ENCODE results near the gene KCNK4.

KCNK4 gene

GRCh38 chr11:64264371-64264852, 26.7 kb upstream of the KCNK4 start:
- Histone ChIP-seq H3K36me3 (ENCODE audit: control insufficient read depth, insufficient read depth, low read length, severe bottlenecking) (peaks cover 52% of the 10 kb centered on the region), H3K27me3 (replicated peaks; ENCODE audit: control insufficient read depth, insufficient read depth, low read length) (no peaks in the 10 kb centered on the region), H3K9me3 (ENCODE audit: control insufficient read depth, low read length) (no peaks in the 10 kb centered on the region), H3K9ac (ENCODE audit: low read length) (no peak overlapping the region), H3K4me3 (ENCODE audit: low read length) (no peak overlapping the region), H3K4me1 (ENCODE audit: control insufficient read depth, insufficient read depth, low read length) (peaks cover 21% of the 10 kb centered on the region)
- no peak for DNase-seq (ENCODE audit: low read depth)

DNA sequence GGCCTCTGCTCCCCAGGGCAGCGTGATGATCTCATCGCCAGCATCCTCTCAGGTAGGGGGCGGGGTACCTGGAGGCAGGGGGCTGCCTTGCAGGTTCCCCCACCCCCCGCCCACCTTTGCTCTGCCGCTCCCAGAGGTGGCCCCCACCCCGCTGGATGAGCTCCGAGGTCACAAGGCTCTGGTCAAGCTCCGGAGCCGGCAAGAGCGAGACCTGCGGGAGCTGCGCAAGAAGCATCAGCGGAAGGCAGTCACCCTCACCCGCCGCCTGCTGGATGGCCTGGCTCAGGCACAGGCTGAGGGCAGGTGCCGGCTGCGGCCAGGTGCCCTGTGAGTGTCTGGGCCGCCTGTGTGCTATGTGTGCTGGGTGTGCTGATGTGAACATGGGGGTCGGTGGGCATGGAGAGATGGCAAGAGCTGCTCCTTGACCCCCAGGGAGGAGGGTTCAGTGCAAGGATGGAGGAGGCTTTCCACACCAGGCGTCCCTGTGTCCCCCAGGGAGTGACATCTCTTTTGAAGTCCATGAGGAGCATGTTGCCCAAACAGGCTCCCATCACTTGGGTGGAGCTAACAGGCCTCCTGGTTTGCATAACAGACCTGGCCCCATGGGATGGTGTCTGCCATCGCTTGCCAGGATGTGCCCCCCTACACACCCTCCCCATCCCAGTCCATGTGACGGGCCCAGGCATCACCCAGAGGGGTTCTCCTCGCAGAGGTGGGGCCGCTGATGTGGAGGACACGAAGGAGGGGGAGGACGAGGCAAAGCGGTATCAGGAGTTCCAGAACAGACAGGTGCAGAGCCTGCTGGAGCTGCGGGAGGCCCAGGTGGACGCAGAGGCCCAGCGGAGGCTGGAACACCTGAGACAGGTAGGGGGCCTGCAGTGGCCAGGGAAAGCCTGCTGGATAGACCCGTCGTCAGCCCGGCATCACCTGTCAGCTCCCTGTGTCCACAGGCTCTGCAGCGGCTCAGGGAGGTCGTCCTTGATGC, 25.6 kb upstream of the KCNK4 start:
- Histone ChIP-seq H3K9me3 (ENCODE audit: control insufficient read depth, low read length) (no peaks in the 10 kb centered on the region), H3K9ac (ENCODE audit: low read length) (no peak overlapping the region), H3K4me1 (ENCODE audit: control insufficient read depth, insufficient read depth, low read length) (peaks cover 21% of the 10 kb centered on the region), H3K27me3 (replicated peaks; ENCODE audit: control insufficient read depth, insufficient read depth, low read length) (no peaks in the 10 kb centered on the region), H3K4me3 (ENCODE audit: low read length) (no peak overlapping the region), H3K36me3 (ENCODE audit: control insufficient read depth, insufficient read depth, low read length, severe bottlenecking) (peaks cover 44% of the 10 kb centered on the region)
- DNase-seq (ENCODE audit: low read depth) = no peak

DNA sequence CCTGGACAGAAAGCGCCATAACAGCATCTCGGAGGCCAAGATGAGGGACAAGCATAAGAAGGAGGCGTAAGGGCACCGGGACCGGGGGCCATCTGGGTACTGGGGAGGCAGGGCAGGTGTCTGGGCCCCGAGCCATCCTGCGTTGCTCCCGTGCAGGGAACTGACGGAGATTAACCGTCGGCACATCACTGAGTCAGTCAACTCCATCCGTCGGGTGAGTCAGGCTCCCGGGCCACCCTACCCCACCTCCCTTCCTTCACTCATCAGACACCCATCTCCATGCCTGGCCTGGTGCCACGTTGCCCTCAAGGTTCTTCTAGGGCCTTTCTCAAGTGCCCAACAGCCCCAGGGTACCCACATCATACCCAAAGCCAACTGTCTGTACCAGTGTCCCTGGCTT, 24.8 kb upstream of the KCNK4 start:
- H3K4me3 ChIP-seq (ENCODE audit: low read length) = no peak overlapping the region
- peaks cover 42% of the 10 kb centered on the region for H3K36me3 ChIP-seq (ENCODE audit: control insufficient read depth, insufficient read depth, low read length, severe bottlenecking)
- H3K27me3 ChIP-seq (replicated peaks; ENCODE audit: control insufficient read depth, insufficient read depth, low read length) = no peaks in the 10 kb centered on the region
- no peaks in the 10 kb centered on the region for H3K9me3 ChIP-seq (ENCODE audit: control insufficient read depth, low read length)
- no peak for DNase-seq (ENCODE audit: low read depth)
- no peak overlapping the region for H3K9ac ChIP-seq (ENCODE audit: low read length)
- peaks cover 21% of the 10 kb centered on the region for H3K4me1 ChIP-seq (ENCODE audit: control insufficient read depth, insufficient read depth, low read length)

DNA sequence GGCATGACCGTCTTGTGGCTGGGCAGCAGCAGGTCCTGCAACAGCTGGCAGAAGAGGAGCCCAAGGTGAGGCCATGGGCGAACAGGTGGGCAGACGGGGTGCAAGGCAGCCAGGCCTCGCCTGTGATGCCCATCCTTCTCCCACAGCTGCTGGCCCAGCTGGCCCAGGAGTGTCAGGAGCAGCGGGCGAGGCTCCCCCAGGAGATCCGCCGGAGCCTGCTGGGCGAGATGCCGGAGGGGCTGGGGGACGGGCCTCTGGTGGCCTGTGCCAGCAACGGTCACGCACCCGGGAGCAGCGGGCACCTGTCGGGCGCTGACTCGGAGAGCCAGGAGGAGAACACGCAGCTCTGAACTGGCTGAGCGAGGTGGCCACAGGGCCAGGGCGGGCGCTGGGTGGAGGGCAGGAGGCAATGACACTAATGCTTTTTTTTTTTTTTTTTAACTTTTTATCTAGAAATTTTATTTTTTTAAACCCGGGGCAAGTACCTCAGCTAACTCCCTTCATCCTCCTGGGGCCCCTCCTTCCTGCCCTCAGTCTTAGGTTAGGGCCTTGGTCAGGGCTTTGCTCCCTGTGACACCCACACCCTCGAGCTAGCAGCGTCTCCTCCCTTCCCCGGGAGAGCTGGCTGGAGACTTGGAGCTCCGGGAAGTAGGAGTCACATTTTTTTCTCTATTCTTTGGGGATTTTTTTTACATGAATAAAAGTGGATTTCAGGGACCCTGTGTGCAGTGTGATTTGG, 23.7 kb upstream of the KCNK4 start:
- Histone ChIP-seq H3K9me3 (ENCODE audit: control insufficient read depth, low read length) (no peaks in the 10 kb centered on the region), H3K4me3 (ENCODE audit: low read length) (no peak overlapping the region), H3K36me3 (ENCODE audit: control insufficient read depth, insufficient read depth, low read length, severe bottlenecking) (peaks cover 32% of the 10 kb centered on the region), H3K9ac (ENCODE audit: low read length) (peak overlapping the region; percentile 99), H3K27me3 (replicated peaks; ENCODE audit: control insufficient read depth, insufficient read depth, low read length) (no peaks in the 10 kb centered on the region), H3K4me1 (ENCODE audit: control insufficient read depth, insufficient read depth, low read length) (peaks cover 29% of the 10 kb centered on the region)
- DNase-seq (ENCODE audit: low read depth) = no peak

DNA sequence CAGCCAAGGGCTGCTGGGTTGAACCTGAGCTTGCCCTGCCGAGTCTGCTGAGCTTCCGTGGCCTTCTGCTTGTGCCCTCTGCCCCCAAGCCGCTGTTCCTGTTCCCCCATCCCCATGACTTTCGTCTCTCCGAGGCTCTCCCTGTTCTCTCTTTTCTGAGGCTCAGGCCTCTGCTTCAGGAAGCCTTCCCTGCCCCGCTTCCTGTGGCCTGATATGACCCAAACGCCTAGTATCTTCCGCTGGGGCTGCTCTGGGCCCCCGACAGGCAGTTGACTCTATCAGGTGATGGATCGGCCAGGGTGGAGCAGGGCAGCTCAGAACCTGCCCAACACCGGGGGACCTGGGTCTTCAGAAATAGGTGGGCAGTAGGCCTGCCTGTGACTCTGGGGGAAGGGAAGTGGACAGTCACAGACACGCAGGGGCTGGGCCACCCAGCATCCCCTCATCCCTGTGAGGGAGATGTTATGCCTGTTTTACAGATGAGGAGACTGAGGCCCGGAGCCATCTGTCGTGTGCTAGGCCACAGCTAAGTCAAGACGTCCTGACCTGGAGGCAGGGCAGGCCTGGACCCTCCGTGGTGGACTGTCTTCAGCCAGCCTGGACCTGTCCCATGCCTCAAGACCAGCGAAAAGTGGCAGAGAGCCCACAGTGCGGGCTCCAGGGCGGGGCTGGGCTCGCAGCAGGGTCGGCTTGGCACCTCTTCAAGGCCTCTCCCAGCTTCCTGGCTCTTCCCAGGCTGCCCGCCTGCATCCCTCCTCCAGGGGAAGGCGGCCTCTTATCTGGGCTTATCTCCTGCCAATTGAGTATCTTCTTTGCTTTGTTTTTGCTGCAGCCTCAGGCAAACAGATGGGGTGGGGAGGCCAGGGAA, 22.8 kb upstream of the KCNK4 start:
- Histone ChIP-seq H3K4me1 (ENCODE audit: control insufficient read depth, insufficient read depth, low read length) (peaks cover 31% of the 10 kb centered on the region), H3K9me3 (ENCODE audit: control insufficient read depth, low read length) (no peaks in the 10 kb centered on the region), H3K9ac (ENCODE audit: low read length) (peak overlapping the region; percentile 99), H3K27me3 (replicated peaks; ENCODE audit: control insufficient read depth, insufficient read depth, low read length) (no peaks in the 10 kb centered on the region), H3K4me3 (ENCODE audit: low read length) (peak overlapping the region; percentile 89), H3K36me3 (ENCODE audit: control insufficient read depth, insufficient read depth, low read length, severe bottlenecking) (peaks cover 23% of the 10 kb centered on the region)
- peak; percentile 39 for DNase-seq (ENCODE audit: low read depth)

DNA sequence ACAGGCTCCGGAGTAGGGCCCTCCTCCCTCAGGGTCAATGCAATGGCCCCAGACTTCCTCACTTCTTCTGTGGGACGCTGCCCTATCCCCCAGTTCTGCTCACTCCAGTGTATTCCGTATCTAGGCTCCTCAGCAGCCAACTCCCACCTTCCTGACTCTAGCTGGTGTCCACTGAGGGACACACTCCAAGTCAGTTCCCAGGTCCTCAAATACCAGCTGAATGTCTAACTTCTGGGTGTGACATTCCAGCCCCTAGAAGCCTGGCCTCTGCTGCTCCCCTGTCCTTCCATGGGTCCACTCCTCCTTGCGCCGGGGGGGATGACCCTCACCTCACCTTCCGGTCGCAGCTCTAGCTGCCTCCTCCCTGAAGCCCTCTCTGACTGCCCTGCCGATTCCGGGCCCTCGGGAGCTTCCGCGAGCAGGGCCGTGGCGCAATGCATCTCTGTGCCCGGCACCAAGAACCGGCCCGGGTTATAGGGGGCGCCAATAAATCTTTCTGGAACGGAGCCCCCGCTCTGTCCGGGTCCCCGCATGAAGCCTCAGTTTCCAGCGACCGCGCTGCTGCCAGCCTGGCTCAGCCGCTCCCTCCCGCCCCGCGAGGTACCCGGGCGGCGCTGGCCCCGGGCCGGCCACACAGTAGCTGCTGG, 22.1 kb upstream of the KCNK4 start:
- peaks cover 31% of the 10 kb centered on the region for H3K4me1 ChIP-seq (ENCODE audit: control insufficient read depth, insufficient read depth, low read length)
- H3K9me3 ChIP-seq (ENCODE audit: control insufficient read depth, low read length) = no peaks in the 10 kb centered on the region
- peak overlapping the region; percentile 89 for H3K4me3 ChIP-seq (ENCODE audit: low read length)
- peak; percentile 73 for DNase-seq (ENCODE audit: low read depth)
- H3K27me3 ChIP-seq (replicated peaks; ENCODE audit: control insufficient read depth, insufficient read depth, low read length) = no peaks in the 10 kb centered on the region
- peaks cover 16% of the 10 kb centered on the region for H3K36me3 ChIP-seq (ENCODE audit: control insufficient read depth, insufficient read depth, low read length, severe bottlenecking)
- peak overlapping the region; percentile 99 for H3K9ac ChIP-seq (ENCODE audit: low read length)

GRCh38 chr11:64269540-64270220, 21.4 kb upstream of the KCNK4 start:
- Histone ChIP-seq H3K4me3 (ENCODE audit: low read length) (peak overlapping the region; percentile 97), H3K36me3 (ENCODE audit: control insufficient read depth, insufficient read depth, low read length, severe bottlenecking) (peaks cover 15% of the 10 kb centered on the region), H3K27me3 (replicated peaks; ENCODE audit: control insufficient read depth, insufficient read depth, low read length) (no peaks in the 10 kb centered on the region), H3K9me3 (ENCODE audit: control insufficient read depth, low read length) (no peaks in the 10 kb centered on the region), H3K4me1 (ENCODE audit: control insufficient read depth, insufficient read depth, low read length) (peaks cover 31% of the 10 kb centered on the region), H3K9ac (ENCODE audit: low read length) (peak overlapping the region; percentile 99)
- DNase-seq (ENCODE audit: low read depth) = peak; percentile 100

DNA sequence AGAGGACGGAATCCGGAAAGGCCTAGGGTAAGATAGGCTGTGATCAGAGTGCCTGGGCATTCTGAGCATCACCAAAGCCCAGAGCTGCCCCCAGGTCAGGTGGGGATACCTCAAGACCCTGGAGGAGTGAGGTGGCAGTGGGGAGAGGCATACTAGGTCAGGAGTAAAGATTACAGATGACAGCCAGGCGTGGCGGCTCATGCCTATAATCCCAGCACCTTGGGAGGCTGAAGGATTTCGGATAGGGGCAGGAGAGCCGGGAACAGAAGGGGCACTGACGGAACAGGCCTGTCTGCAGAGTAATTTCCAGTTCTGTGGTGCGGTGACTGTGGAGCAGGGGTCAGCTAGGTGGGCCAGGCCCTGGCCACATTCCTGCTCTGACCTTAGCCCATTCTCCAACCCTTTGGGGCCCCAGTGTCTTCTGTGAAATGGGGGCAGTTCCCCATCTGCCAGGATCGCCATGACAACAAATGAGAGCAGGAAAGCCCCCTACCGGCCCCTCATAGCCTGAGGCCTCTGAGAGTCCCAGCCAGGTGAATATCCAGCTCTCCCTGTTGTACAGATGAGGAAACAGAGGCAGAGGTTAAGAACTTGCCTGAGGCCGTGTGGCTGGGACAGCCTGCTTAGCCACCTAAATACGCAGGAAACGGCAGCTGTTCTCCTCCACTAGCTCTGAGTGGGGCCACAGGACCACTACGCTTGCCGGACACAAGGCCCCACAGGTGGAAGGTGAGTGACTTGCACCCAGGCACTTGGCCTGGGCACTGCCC, 15.9 kb upstream of the KCNK4 start:
- peaks cover 10% of the 10 kb centered on the region for H3K4me1 ChIP-seq (ENCODE audit: control insufficient read depth, insufficient read depth, low read length)
- H3K27me3 ChIP-seq (replicated peaks; ENCODE audit: control insufficient read depth, insufficient read depth, low read length) = no peaks in the 10 kb centered on the region
- DNase-seq (ENCODE audit: low read depth) = no peak
- no peak overlapping the region for H3K9ac ChIP-seq (ENCODE audit: low read length)
- H3K4me3 ChIP-seq (ENCODE audit: low read length) = no peak overlapping the region
- no peaks in the 10 kb centered on the region for H3K9me3 ChIP-seq (ENCODE audit: control insufficient read depth, low read length)
- H3K36me3 ChIP-seq (ENCODE audit: control insufficient read depth, insufficient read depth, low read length, severe bottlenecking) = peaks cover 18% of the 10 kb centered on the region

GRCh38 chr11:64275841-64276240, 15.3 kb upstream of the KCNK4 start:
- DNase-seq (ENCODE audit: low read depth) = no peak
- Histone ChIP-seq H3K9ac (ENCODE audit: low read length) (no peak overlapping the region), H3K4me3 (ENCODE audit: low read length) (no peak overlapping the region), H3K27me3 (replicated peaks; ENCODE audit: control insufficient read depth, insufficient read depth, low read length) (no peaks in the 10 kb centered on the region), H3K4me1 (ENCODE audit: control insufficient read depth, insufficient read depth, low read length) (peaks cover 10% of the 10 kb centered on the region), H3K9me3 (ENCODE audit: control insufficient read depth, low read length) (no peaks in the 10 kb centered on the region), H3K36me3 (ENCODE audit: control insufficient read depth, insufficient read depth, low read length, severe bottlenecking) (peaks cover 18% of the 10 kb centered on the region)
